K562 (cell line): ENCODE measurements around the gene ABHD8. TPM values are rescaled to one million over a fixed set of nuclear protein-coding genes. Genes with fewer than 3 reads are reported as not detected.

Experiments used
- ATAC-seq: fragments of 200-7000 bp; cut with Tn5 transposase; 3 replicates; pipeline ENCODE4 v1.9.1; 2020; ENCODE audit warnings: moderate library complexity
- BruUV-seq: library from RNA; stranded (reverse); fragments of 400-500 nt; replicated peaks from 2 replicates; lab custom pipeline; 2021; lab: Mats Ljungman, UMichigan
- CTCF ChIA-PET: fragments of 300-600 bp; formaldehyde crosslinking; extraction: SDS; loops from one replicate; lab custom pipeline; 2021; ENCODE audit warnings: low intra/inter-chr PET ratio; lab: Yijun Ruan, JAX
- POLR2A ChIA-PET: fragments of 300-600, 350-650 bp; sonication (Branson Sonifier 250); formaldehyde crosslinking; extraction: SDS; loops from one replicate; lab custom pipeline; 2021; ENCODE audit warnings: antibody characterized with exemption, inconsistent platforms; lab: Yijun Ruan, JAX
- DNase-seq, 4 experiments: peaks; one replicate each; pipeline versions ENCODE4 v3.0.0 to v3.0.0-alpha.2; 2011 to 2018; ENCODE audit warnings: low spot score in 3 of 4, mixed read lengths in 3 of 4; ENCODE audit errors: extremely low read depth in 1 of 4
- FAIRE-seq: peaks from 2 replicates; lab custom pipeline; 2011; peaks lifted over from hg19 to GRCh38; lab: Jason Lieb, UNC
- H2AFZ ChIP-seq: 2 replicates; pipeline ENCODE4 v1.6.0; 2011; ENCODE audit warnings: low read depth, low read length, control low read depth, inconsistent platforms
- H3K27ac ChIP-seq: fragments of 200-600 bp; 3 replicates; pipeline ENCODE4 v1.8.0; 2011; ENCODE audit warnings: low read depth, mild to moderate bottlenecking, control low read depth, inconsistent platforms, low read length, moderate library complexity, mixed read lengths; ENCODE audit errors: extremely low read depth
- H3K27me3 ChIP-seq, 2 experiments: fragments of 300-600 bp in 1 of 2; 2 replicates in 1 of 2; 3 replicates in 1 of 2; pipeline versions ENCODE4 v1.6.0 to v1.8.0; 2011; ENCODE audit warnings: inconsistent platforms in 2 of 2, low read length in 2 of 2, mild to moderate bottlenecking in 1 of 2, mixed read lengths in 1 of 2, moderate library complexity in 1 of 2; ENCODE audit not compliant: control insufficient read depth in 2 of 2, insufficient read depth in 2 of 2
- H3K36me3 ChIP-seq: fragments of 300-600 bp; 3 replicates; pipeline ENCODE4 v1.8.0; 2011; ENCODE audit warnings: mild to moderate bottlenecking, low read length, inconsistent platforms; ENCODE audit not compliant: control insufficient read depth, insufficient read depth
- H3K4me1 ChIP-seq, 2 experiments: fragments of 200-600 bp in 1 of 2; replicated peaks in 1 of 2; 2 replicates in 1 of 2; 3 replicates in 1 of 2; pipeline versions ENCODE4 v1.5.1 to v1.8.0; 2011; ENCODE audit warnings: inconsistent platforms in 2 of 2, low read length in 2 of 2, mild to moderate bottlenecking in 1 of 2, mixed read lengths in 1 of 2, moderate library complexity in 1 of 2; ENCODE audit not compliant: control insufficient read depth in 2 of 2, insufficient read depth in 2 of 2
- H3K4me2 ChIP-seq: 2 replicates; pipeline ENCODE4 v1.6.1; 2011; ENCODE audit warnings: low read length, control low read depth, inconsistent platforms, mixed read lengths; ENCODE audit not compliant: insufficient read depth
- H3K4me3 ChIP-seq: fragments of 200-600 bp; sonication (generic), shearing (Covaris generic); 2 replicates; pipeline ENCODE4 v1.5.1; 2016; ENCODE audit warnings: control low read depth, inconsistent platforms
- H3K79me2 ChIP-seq: fragments of 200-600 bp; 3 replicates; pipeline ENCODE4 v1.8.0; 2011; ENCODE audit warnings: low read length, inconsistent platforms; ENCODE audit not compliant: control insufficient read depth, insufficient read depth
- H3K9ac ChIP-seq, 2 experiments: 2 replicates each; pipeline versions ENCODE4 v1.6.0 to v1.6.1; 2011; ENCODE audit warnings: low read depth in 2 of 2, low read length in 2 of 2, control low read depth in 1 of 2, inconsistent platforms in 1 of 2, mild to moderate bottlenecking in 1 of 2, mixed read lengths in 1 of 2; ENCODE audit not compliant: insufficient read depth in 1 of 2
- H3K9me1 ChIP-seq: one replicate; pipeline ENCODE4 v1.6.0; 2011; ENCODE audit warnings: inconsistent platforms, mild to moderate bottlenecking, low read length, moderate library complexity; ENCODE audit not compliant: control insufficient read depth, insufficient read depth
- H3K9me3 ChIP-seq: replicated peaks from 2 replicates; pipeline ENCODE4 v1.5.1; 2011; ENCODE audit warnings: low read depth, low read length, inconsistent platforms; ENCODE audit not compliant: control insufficient read depth, insufficient read depth
- H4K20me1 ChIP-seq: replicated peaks from 2 replicates; pipeline ENCODE4 v1.6.1; 2011; ENCODE audit warnings: low read length, inconsistent platforms, mixed read lengths; ENCODE audit not compliant: control insufficient read depth, insufficient read depth
- ATF7 ChIP-seq: fragments of 450-650 bp; IDR thresholded peaks from 2 replicates; pipeline ENCODE4 v1.7.1; 2014; ENCODE audit warnings: mild to moderate bottlenecking, moderate library complexity
- BMI1 ChIP-seq: fragments of 150-350 bp; IDR thresholded peaks from 2 replicates; pipeline ENCODE4 v1.6.1; 2014; ENCODE audit warnings: low read length
- CBFB ChIP-seq: sonication (generic); formaldehyde crosslinking; IDR thresholded peaks from 2 replicates; pipeline ENCODE4 v1.4.0; 2020; ENCODE audit warnings: mild to moderate bottlenecking, missing genetic modification reagents
- CHD4 ChIP-seq: fragments of 200-600 bp; sonication (generic); IDR thresholded peaks from 3 replicates; pipeline ENCODE4 v1.6.1; 2012; ENCODE audit warnings: low read depth, mild to moderate bottlenecking, mixed read lengths, low read length, inconsistent platforms; ENCODE audit not compliant: insufficient read depth, insufficient replicate concordance, poor library complexity, severe bottlenecking
- CREM ChIP-seq: IDR thresholded peaks from 2 replicates; pipeline ENCODE4 v1.6.1; 2014; ENCODE audit warnings: antibody characterized with exemption, low read depth
- ESRRA ChIP-seq: fragments of 450-650 bp; IDR thresholded peaks from 2 replicates; pipeline ENCODE4 v1.6.1; 2014; ENCODE audit warnings: low read depth, mild to moderate bottlenecking, moderate library complexity, borderline replicate concordance
- MIER1 ChIP-seq: fragments of 450-650 bp; IDR thresholded peaks from 2 replicates; pipeline ENCODE4 v1.6.1; 2016; ENCODE audit warnings: antibody characterized with exemption, mild to moderate bottlenecking, low read depth
- NFIC ChIP-seq: fragments of 450-650 bp; IDR thresholded peaks from 2 replicates; pipeline ENCODE4 v1.6.1; 2017; ENCODE audit warnings: mild to moderate bottlenecking, inconsistent platforms
- NR2C1 ChIP-seq, 2 experiments: fragments of 450-650 bp; IDR thresholded peaks; 2 replicates each; pipeline ENCODE4 v1.6.1; 2017; ENCODE audit warnings: mild to moderate bottlenecking in 2 of 2, antibody characterized with exemption in 1 of 2, inconsistent platforms in 1 of 2, missing compliant biosample characterization in 1 of 2, missing genetic modification characterization in 1 of 2
- POLR2G ChIP-seq: fragments of 200-400 bp; formaldehyde crosslinking; IDR thresholded peaks from 2 replicates; pipeline ENCODE4 v1.6.1; 2017; ENCODE audit warnings: low read depth, mild to moderate bottlenecking, antibody characterized with exemption, low read length, moderate library complexity
- RBBP5 ChIP-seq: fragments of 200-600 bp; sonication (generic); IDR thresholded peaks from 2 replicates; pipeline ENCODE4 v1.6.1; 2012; ENCODE audit warnings: borderline replicate concordance, mild to moderate bottlenecking, low read length, control low read depth, inconsistent platforms; ENCODE audit not compliant: insufficient read depth, poor library complexity, severe bottlenecking
- RBFOX2 ChIP-seq: fragments of 200-400 bp; formaldehyde crosslinking; IDR thresholded peaks from 2 replicates; pipeline ENCODE4 v1.6.1; 2017; ENCODE audit warnings: low read depth, mild to moderate bottlenecking, low read length, moderate library complexity
- SMAD4 ChIP-seq: fragments of 250-450 bp; sonication (Bioruptor Pico); conservative IDR thresholded peaks from 2 replicates; pipeline ENCODE4 v1.8.0; 2021; ENCODE audit warnings: inconsistent platforms, mild to moderate bottlenecking, moderate library complexity
- TAL1 ChIP-seq: fragments of 450-650 bp; IDR thresholded peaks from 2 replicates; pipeline ENCODE4 v1.6.1; 2016; ENCODE audit warnings: mild to moderate bottlenecking
- ZBTB7A ChIP-seq: IDR thresholded peaks from 2 replicates; pipeline ENCODE4 v1.6.1; 2011; ENCODE audit warnings: low read depth, mild to moderate bottlenecking, low read length, moderate library complexity, borderline replicate concordance; ENCODE audit not compliant: control insufficient read depth
- ZEB2 ChIP-seq: fragments of 450-650 bp; IDR thresholded peaks from 2 replicates; pipeline ENCODE4 v1.6.1; 2016
- ZNF589 ChIP-seq: fragments of 200-800 bp; sonication (Bioruptor generic); IDR thresholded peaks from 2 replicates; pipeline ENCODE4 v1.6.1; 2016; ENCODE audit warnings: low read depth, missing genetic modification characterization, missing compliant biosample characterization
- WGBS: fragments of 100-300 bp; shearing (Covaris generic); methylation state at CpG from one replicate; pipeline ENCODE4 v1.1.6; 2016; ENCODE audit warnings: low coverage, mixed read lengths; ENCODE audit not compliant: insufficient coverage; ENCODE audit errors: missing lambda C conversion rate; 5-methylcytosine and 5-hydroxymethylcytosine counted together
- in situ Hi-C: fragments of 300-500 bp; cut with MboI; formaldehyde crosslinking; loops from 4 replicates; pipeline ENCODE4 v1.15.0; 2018; ENCODE audit warnings: inconsistent platforms, mixed read lengths
- intact Hi-C: fragments of 100-400 bp; cut with micrococcal nuclease; formaldehyde crosslinking; loops from 2 replicates; pipeline ENCODE4 v1.14.2; 2022
- polyA plus RNA-seq, 8 experiments: library from polyadenylated mRNA; depleted of rRNA in 4 of 8; stranded (reverse) in 5 of 8; unstranded in 3 of 8; fragments of >200 nt; fragmentation: Nextera tagmentation in 2 of 8; fragmentation: Illumina TruSeq in 1 of 8; extraction: Ambion mirVana in 2 of 8; extraction: Trizol in 1 of 8; gene quantifications; 2 replicates each; pipeline versions ENCODE4 v1.2.1 to v1.2.3, GENCODE V29; 2011 to 2014; ENCODE audit warnings: inconsistent platforms in 1 of 8, missing spikeins in 1 of 8
- total RNA-seq, 7 experiments: library from RNA; depleted of rRNA in 6 of 7; stranded (reverse); fragments of >200 nt in 6 of 7; fragmentation: Illumina TruSeq in 2 of 7; extraction: Trizol in 2 of 7; gene quantifications; 2 replicates each; pipeline versions ENCODE4 v1.2.1 to v1.2.3, GENCODE V29; 2011 to 2021; ENCODE audit warnings: low replicate concordance in 1 of 7
- TF ChIP-seq, protein P1 (sequence below): sonication (generic); formaldehyde crosslinking; IDR thresholded peaks from 2 replicates; pipeline ENCODE4 v1.9.0; 2022; ENCODE audit warnings: mild to moderate bottlenecking, missing genetic modification reagents
- TF ChIP-seq, protein P2 (sequence below): fragments of 200-800 bp; sonication (Bioruptor generic); IDR thresholded peaks from 2 replicates; pipeline ENCODE4 v1.6.1; 2017; ENCODE audit warnings: missing genetic modification characterization, missing compliant biosample characterization

ABHD8 gene
- total and polyA plus RNA-seq, 9 of the 15 experiments (the other 6 are each of a cell fraction or from before 2014, with no cell fraction given), result 0.04 to 6.6 (median 2.0) TPM; not detected in 1

DNA sequence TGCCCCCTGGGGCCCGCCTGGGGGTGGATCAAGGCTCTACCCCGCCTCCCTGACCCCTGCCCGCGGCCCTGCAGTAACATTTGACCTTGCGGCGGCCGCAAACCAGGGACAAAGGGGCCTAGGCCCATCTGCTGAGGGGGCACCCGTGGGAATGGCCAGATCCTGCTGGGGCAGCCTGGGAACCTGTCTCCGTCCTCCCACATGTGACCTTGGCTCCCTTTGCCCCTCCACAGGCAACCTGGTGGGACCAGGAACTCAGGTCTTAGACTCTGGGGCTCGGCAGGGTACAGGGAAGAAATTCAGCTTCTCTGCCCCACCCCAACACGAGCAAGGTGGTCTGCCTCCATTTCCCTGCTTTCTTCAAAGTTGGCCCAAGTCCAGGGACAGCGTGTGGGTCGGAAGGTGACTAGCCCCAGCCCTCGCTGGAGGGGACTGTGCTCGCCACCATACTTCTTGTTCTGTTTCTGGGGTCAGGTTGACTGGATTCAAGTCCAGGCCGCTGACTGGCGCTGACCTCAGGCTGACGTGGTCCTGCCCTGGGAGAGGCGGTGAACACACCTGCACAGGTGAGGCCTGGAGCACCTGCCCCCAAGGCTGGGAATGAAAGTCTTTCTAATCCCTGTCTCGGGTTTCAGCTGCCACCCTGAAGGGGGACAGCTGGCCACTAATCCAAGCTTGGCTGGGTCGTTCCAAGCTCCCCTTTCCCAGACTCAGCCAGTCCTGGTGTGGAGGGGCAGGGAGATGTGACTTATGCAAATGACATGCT is 55.0 kb downstream of the ABHD8 start:
- H3K9me1 ChIP-seq, result no peaks in the 10 kb centered on the region
- peak overlapping the region; percentile 53 for H3K27ac ChIP-seq
- peak overlapping the region; percentile 20; the same call in 1 of the 2 replicates for H3K4me2 ChIP-seq
- peaks cover 39 to 72% of the 10 kb centered on the region in 2 experiments for H3K4me1 ChIP-seq
- peak overlapping the region; percentile 69 for H2AFZ ChIP-seq
- 48% methylated on average over 17 of the region's 21 CpGs for WGBS
- POLR2A ChIA-PET, result interaction anchor here (0.5 to 1.4 kb wide), 8 partner anchors 11 to 655 kb away, joined by 3 to 6 read pairs (median 3); partner anchors contain the start of gene USE1
- no TSS peak for BruUV-seq
- no peaks in the 10 kb centered on the region for H3K36me3 ChIP-seq
- peak in 3 of 4 experiments; percentile 43 to 83 (median 81) for DNase-seq
- no peaks in the 10 kb centered on the region for H3K27me3 ChIP-seq
- CTCF ChIA-PET, result no interaction called here
- no peaks in the 10 kb centered on the region for H3K9me3 ChIP-seq
- peaks cover 23% of the 10 kb centered on the region for H3K79me2 ChIP-seq
- H4K20me1 ChIP-seq, result peaks cover 4% of the 10 kb centered on the region; the same call in 1 of the 2 replicates
- intact Hi-C loops (loop anchor here (5.0 kb wide), 1 partner anchor 41 kb away; no protein-coding TSS in a partner anchor), in situ Hi-C loops (no loop called here)
- peak; percentile 15; the same call in 2 of the 3 replicates for ATAC-seq
- no peak overlapping the region for H3K4me3 ChIP-seq
- peak; percentile 61 for FAIRE-seq
- peak overlapping the region; percentile 76 to 88 for H3K9ac ChIP-seq
- TF ChIP-seq ESRRA (peak; percentile 80), ZBTB7A (peak; percentile 53; the same call in 1 of the 2 replicates), TAL1 (no peak), BMI1 (no peak), RBBP5 (peak; percentile 24), NR2C1 (IDR thresholded peaks at IDR 0.05) (peak; percentile 80), NR2C1 (tag; IDR thresholded peaks at IDR 0.05) (peak; percentile 81), ZEB2 (peak; percentile 51; the same call in 1 of the 2 replicates), CHD4 (peak; percentile 17), SMAD4 (peak; percentile 50), RBFOX2 (peak; percentile 46; the same call in 1 of the 2 replicates), CREM (peak; percentile 6; the same call in 1 of the 2 replicates), ATF7 (no peak), CBFB (CRISPR knock-in tag) (peak; percentile 46; the same call in 1 of the 2 replicates), ZNF589 (CRISPR knock-in tag) (peak; percentile 31; the same call in 1 of the 2 replicates), POLR2G (peak; percentile 40; the same call in 1 of the 2 replicates), NFIC (peak; percentile 91), MIER1 (no peak)
- TF ChIP-seq, protein P1, sequence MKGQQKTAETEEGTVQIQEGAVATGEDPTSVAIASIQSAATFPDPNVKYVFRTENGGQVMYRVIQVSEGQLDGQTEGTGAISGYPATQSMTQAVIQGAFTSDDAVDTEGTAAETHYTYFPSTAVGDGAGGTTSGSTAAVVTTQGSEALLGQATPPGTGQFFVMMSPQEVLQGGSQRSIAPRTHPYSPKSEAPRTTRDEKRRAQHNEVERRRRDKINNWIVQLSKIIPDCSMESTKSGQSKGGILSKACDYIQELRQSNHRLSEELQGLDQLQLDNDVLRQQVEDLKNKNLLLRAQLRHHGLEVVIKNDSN (CRISPR knock-in tag), result peak; percentile 41
- TF ChIP-seq, protein P2, sequence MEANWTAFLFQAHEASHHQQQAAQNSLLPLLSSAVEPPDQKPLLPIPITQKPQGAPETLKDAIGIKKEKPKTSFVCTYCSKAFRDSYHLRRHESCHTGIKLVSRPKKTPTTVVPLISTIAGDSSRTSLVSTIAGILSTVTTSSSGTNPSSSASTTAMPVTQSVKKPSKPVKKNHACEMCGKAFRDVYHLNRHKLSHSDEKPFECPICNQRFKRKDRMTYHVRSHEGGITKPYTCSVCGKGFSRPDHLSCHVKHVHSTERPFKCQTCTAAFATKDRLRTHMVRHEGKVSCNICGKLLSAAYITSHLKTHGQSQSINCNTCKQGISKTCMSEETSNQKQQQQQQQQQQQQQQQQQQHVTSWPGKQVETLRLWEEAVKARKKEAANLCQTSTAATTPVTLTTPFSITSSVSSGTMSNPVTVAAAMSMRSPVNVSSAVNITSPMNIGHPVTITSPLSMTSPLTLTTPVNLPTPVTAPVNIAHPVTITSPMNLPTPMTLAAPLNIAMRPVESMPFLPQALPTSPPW, result peak; percentile 54
